Esophagus muscularis mucosa (tissue), 4 donors: ENCODE measurements around the gene SHROOM4. TPM values are rescaled to one million over a fixed set of nuclear protein-coding genes. Genes with fewer than 3 reads are reported as not detected.

ENCODE experiments used
- DNase-seq: peaks from one replicate; pipeline ENCODE4 v3.0.0-alpha.2; 2017; ENCODE audit errors: extremely low spot score
- H3K27ac ChIP-seq, 4 donors: fragments of 200-600 bp; sonication (generic); replicated peaks in 1 of 4; 1 replicate in 3 of 4; 2 replicates in 1 of 4; pipeline ENCODE4 v1.5.1; 2016 to 2019; ENCODE audit warnings: mild to moderate bottlenecking in 1 of 4
- H3K27me3 ChIP-seq, 4 donors: fragments of 200-600 bp; sonication (generic); one replicate each; pipeline versions ENCODE4 v1.5.1 to v1.6.0; 2016 to 2019
- H3K36me3 ChIP-seq, 4 donors: fragments of 200-600 bp; sonication (generic); one replicate each; pipeline ENCODE4 v1.5.1; 2016 to 2019
- H3K4me1 ChIP-seq, 4 donors: fragments of 200-600 bp; sonication (generic); one replicate each; pipeline ENCODE4 v1.5.1; 2016 to 2019
- H3K4me3 ChIP-seq, 4 donors: fragments of 200-600 bp; sonication (generic); 1 replicate in 2 of 4; 2 replicates in 2 of 4; pipeline ENCODE4 v1.5.1; 2016 to 2019; ENCODE audit warnings: mild to moderate bottlenecking in 4 of 4, moderate library complexity in 1 of 4
- H3K9me3 ChIP-seq, 4 donors: fragments of 200-600 bp; sonication (generic); 1 replicate in 3 of 4; 2 replicates in 1 of 4; pipeline ENCODE4 v1.5.1; 2016 to 2019
- EP300 ChIP-seq: sonication (generic); formaldehyde crosslinking; IDR thresholded peaks from one replicate; pipeline ENCODE4 v1.6.1; 2017; ENCODE audit warnings: antibody characterized with exemption
- POLR2A ChIP-seq: fragments of 450-650 bp; IDR thresholded peaks from one replicate; pipeline ENCODE4 v1.6.1; 2017; ENCODE audit warnings: antibody characterized with exemption, moderate library complexity, mild to moderate bottlenecking, low read depth
- POLR2AphosphoS5 ChIP-seq, 2 donors: sonication (generic); formaldehyde crosslinking; IDR thresholded peaks; one replicate each; pipeline ENCODE4 v1.6.1; 2017; ENCODE audit warnings: antibody characterized with exemption in 2 of 2
- WGBS: methylation state at CpG from one replicate; pipeline ENCODE4 v1.1.5; 2018; 5-methylcytosine and 5-hydroxymethylcytosine counted together
- intact Hi-C: fragments of 100-400 bp; cut with DNase I; formaldehyde crosslinking; loops from one replicate; pipeline ENCODE4 v1.15.1; 2023
- total RNA-seq, 4 donors: library from RNA; depleted of rRNA; stranded (reverse); fragments of >200 nt; gene quantifications; one replicate each; pipeline versions ENCODE4 v1.1.0 to v1.2.1, GENCODE V29; 2016
- TF ChIP-seq, protein P1 (sequence below), 3 experiments: fragments of 200-600 bp in 2 of 3; fragments of 450-650 bp in 1 of 3; sonication (generic) in 2 of 3; IDR thresholded peaks; one replicate each; pipeline ENCODE4 v1.5.1; 2017 to 2019; ENCODE audit warnings: antibody characterized with exemption in 3 of 3, mild to moderate bottlenecking in 2 of 3, moderate library complexity in 1 of 3

The SHROOM4 gene
- total RNA-seq, 4 donors from 2014 or later, result 5.4 to 12.4 (median 11.4) TPM

- Histone ChIP-seq H3K36me3 (no peaks in the 10 kb centered on the region), H3K9me3 (no peaks in the 10 kb centered on the region), H3K4me3 (no peak overlapping the region), H3K27ac (no peak overlapping the region), H3K27me3 (no peaks in the 10 kb centered on the region), H3K4me1 (no peaks in the 10 kb centered on the region)
- intact Hi-C loops, result no loop called here
- TF ChIP-seq POLR2A (no peak), POLR2AphosphoS5 (IDR thresholded peaks at IDR 0.05) (no peak), EP300 (no peak)
- TF ChIP-seq, protein P1, sequence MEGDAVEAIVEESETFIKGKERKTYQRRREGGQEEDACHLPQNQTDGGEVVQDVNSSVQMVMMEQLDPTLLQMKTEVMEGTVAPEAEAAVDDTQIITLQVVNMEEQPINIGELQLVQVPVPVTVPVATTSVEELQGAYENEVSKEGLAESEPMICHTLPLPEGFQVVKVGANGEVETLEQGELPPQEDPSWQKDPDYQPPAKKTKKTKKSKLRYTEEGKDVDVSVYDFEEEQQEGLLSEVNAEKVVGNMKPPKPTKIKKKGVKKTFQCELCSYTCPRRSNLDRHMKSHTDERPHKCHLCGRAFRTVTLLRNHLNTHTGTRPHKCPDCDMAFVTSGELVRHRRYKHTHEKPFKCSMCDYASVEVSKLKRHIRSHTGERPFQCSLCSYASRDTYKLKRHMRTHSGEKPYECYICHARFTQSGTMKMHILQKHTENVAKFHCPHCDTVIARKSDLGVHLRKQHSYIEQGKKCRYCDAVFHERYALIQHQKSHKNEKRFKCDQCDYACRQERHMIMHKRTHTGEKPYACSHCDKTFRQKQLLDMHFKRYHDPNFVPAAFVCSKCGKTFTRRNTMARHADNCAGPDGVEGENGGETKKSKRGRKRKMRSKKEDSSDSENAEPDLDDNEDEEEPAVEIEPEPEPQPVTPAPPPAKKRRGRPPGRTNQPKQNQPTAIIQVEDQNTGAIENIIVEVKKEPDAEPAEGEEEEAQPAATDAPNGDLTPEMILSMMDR (IDR thresholded peaks at IDR 0.05), result no peak
- 73% methylated on average over 4 of the region's 4 CpGs for WGBS
- no peak for DNase-seq
Measured at GRCh38 chrX:50798783-50799182, 15.2 kb downstream of the SHROOM4 start.

DNA sequence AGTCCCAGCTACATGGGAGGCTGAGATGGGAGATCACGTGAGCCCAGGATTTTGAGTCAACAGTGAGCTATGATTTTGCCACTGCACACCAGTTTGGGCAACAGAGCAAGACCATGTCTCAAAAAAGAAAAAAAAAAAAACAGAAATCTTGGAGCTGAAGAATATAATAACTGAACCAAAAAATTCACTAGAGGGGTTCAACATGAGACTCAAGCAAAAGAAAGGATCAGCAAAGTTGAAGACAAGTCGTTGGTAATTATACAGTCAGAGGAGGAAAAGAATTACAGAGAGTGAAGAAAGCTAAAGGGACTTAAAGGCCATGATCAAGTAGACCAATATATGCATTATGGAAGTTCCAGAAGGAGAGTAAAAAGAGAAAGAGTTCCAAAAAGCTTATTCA lies 26.9 kb downstream of the SHROOM4 start:
- no peak for TF ChIP-seq POLR2AphosphoS5 (IDR thresholded peaks at IDR 0.05)
- TF ChIP-seq POLR2A, result no peak
- no peak for TF ChIP-seq EP300
- TF ChIP-seq, protein P1 (IDR thresholded peaks at IDR 0.05), result no peak
- no peak for DNase-seq
- peaks cover 0 to 16% (median 0%) of the 10 kb centered on the region in 4 donors for H3K9me3 ChIP-seq
- no peaks in the 10 kb centered on the region for H3K36me3 ChIP-seq
- 68% methylated on average over 2 of the region's 2 CpGs for WGBS
- H3K27me3 ChIP-seq, result no peaks in the 10 kb centered on the region
- H3K4me3 ChIP-seq, result no peak overlapping the region
- H3K27ac ChIP-seq, result no peak overlapping the region
- intact Hi-C loops, result no loop called here
- no peaks in the 10 kb centered on the region for H3K4me1 ChIP-seq

GRCh38 chrX:50780144-50780543 lies 33.9 kb downstream of the SHROOM4 start:
- TF ChIP-seq EP300 (no peak), POLR2A (no peak), POLR2AphosphoS5 (IDR thresholded peaks at IDR 0.05) (no peak)
- TF ChIP-seq, protein P1 (IDR thresholded peaks at IDR 0.05), result no peak
- intact Hi-C loops, result no loop called here

DNA sequence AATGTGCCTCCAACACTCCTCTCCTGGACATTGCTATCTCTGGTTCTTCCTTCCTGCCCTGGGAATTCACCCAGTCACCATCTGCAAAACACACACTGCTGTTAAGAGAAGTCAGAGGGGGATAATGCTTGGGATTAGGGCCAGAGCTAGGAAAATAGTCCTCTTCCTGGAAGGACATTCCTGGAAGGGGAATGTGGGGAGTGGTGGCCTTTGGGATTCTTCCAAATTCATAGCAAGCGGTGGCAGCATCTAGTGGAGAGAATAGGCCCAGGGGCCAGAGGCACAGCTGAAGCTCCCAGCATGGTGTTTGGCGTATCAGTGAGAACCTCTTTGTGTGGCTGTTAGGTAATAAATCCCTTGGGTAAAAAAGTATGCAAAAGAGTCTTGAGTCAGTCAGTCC lies 34.3 kb downstream of the SHROOM4 start:
- DNase-seq, result no peak
- Histone ChIP-seq H3K27me3 (no peaks in the 10 kb centered on the region), H3K4me3 (no peak overlapping the region), H3K36me3 (no peaks in the 10 kb centered on the region), H3K9me3 (peaks cover 0 to 8% (median 0%) of the 10 kb centered on the region in 4 donors), H3K27ac (no peak overlapping the region), H3K4me1 (peaks cover 0 to 6% (median 0%) of the 10 kb centered on the region in 4 donors)
- intact Hi-C loops, result no loop called here
- TF ChIP-seq POLR2A (no peak), EP300 (no peak), POLR2AphosphoS5 (IDR thresholded peaks at IDR 0.05) (no peak)
- TF ChIP-seq, protein P1 (IDR thresholded peaks at IDR 0.05), result no peak
- WGBS, result 54% methylated on average over 2 of the region's 2 CpGs

More at GRCh38 chrX:50780144-50780543, 33.9 kb downstream of the SHROOM4 start:
- H3K4me1 ChIP-seq, result peaks cover 0 to 6% (median 0%) of the 10 kb centered on the region in 4 donors
- H3K4me3 ChIP-seq, result no peak overlapping the region
- H3K27me3 ChIP-seq, result no peaks in the 10 kb centered on the region
- DNase-seq, result no peak
- no peak overlapping the region for H3K27ac ChIP-seq
- peaks cover 0 to 8% (median 0%) of the 10 kb centered on the region in 4 donors for H3K9me3 ChIP-seq
- H3K36me3 ChIP-seq, result no peaks in the 10 kb centered on the region
- WGBS, result 36% methylated on average over 1 of the region's 1 CpG

DNA sequence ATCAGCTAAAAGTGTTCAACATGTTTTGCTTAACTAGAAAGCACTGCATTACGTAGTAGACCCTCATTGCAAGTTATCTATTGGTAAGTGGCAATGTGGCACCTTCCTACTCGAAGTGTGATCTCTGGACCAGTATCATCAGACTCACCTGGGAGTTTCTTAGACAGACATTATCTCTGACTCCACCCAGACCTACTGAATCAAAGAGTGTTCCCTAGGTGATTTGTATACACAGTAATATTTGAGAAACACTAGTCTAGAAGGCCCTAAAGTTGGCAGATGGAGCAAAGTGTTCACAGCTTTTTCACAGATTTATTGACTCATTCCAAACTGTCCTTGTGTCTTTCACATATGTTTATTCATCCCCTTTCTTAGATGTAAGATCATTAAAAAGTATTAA lies 35.7 kb downstream of the SHROOM4 start:
- no peaks in the 10 kb centered on the region for H3K36me3 ChIP-seq
- DNase-seq, result no peak
- no peak overlapping the region for H3K27ac ChIP-seq
- H3K9me3 ChIP-seq, result no peaks in the 10 kb centered on the region
- no peak for TF ChIP-seq EP300
- TF ChIP-seq POLR2A, result no peak
- TF ChIP-seq, protein P1 (IDR thresholded peaks at IDR 0.05), result no peak
- TF ChIP-seq POLR2AphosphoS5 (IDR thresholded peaks at IDR 0.05), result no peak
- H3K4me1 ChIP-seq, result peaks cover 0 to 6% (median 0%) of the 10 kb centered on the region in 4 donors
- intact Hi-C loops, result no loop called here
- no peak overlapping the region for H3K4me3 ChIP-seq
- 59% methylated on average over 2 of the region's 2 CpGs for WGBS
- no peaks in the 10 kb centered on the region for H3K27me3 ChIP-seq
